ENCODE data around the gene SH3RF2.
"Not testable (repeated sequence)": the region's sequence is repeated elsewhere in the genome, so short reads cannot be mapped to it uniquely, and the experiment has no call there.

SH3RF2 gene

DNA sequence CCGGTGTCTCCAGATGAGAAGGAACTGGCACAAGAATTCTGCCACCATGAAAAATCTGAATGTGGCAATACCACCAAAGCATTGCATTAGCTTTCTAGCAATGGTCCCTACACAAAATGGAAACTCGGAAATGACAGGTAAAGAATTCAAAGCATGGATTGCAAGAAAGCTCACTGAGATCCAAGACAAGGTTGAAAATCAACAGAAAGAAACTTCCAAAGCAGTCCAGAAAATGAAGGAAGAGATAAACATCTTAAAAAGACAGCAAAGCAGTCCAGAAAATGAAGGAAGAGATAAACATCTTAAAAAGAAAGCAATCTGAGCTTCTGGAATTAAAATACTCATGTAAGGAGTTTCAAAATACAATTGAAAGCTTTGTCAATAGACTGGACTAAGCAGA lies 46.8 kb upstream of the SH3RF2 start:
- no peak for DNase-seq
- H3K27ac ChIP-seq (ENCODE audit: low read length) = no peak overlapping the region
- no peaks in the 10 kb centered on the region for H3K79me2 ChIP-seq (ENCODE audit: low read length)
- no peaks in the 10 kb centered on the region for H4K20me1 ChIP-seq (ENCODE audit: insufficient read depth, low read length)
- H3K36me3 ChIP-seq (replicated peaks; ENCODE audit: insufficient read depth, low read length) = no peaks in the 10 kb centered on the region
- no peak overlapping the region for H3K9ac ChIP-seq (ENCODE audit: low read length)
- no peaks in the 10 kb centered on the region for H3K27me3 ChIP-seq (replicated peaks; ENCODE audit: insufficient read depth, low read length)
- H2AFZ ChIP-seq (ENCODE audit: low read length) = no peak overlapping the region
- H3K9me2 ChIP-seq (replicated peaks; ENCODE audit: insufficient read depth, low read length) = no peaks in the 10 kb centered on the region
- TF ChIP-seq CTCF (IDR thresholded peaks at IDR 0.05; ENCODE audit: low read length) (no peak), EZH2 (optimal IDR thresholded peaks at IDR 0.05; ENCODE audit: low read depth, low read length) (no peak), EZH2phosphoT487 (IDR thresholded peaks at IDR 0.05; ENCODE audit: low read length) (no peak)
- H3F3A ChIP-seq (ENCODE audit: insufficient read depth, low read length) = no peaks in the 10 kb centered on the region
- no peaks in the 10 kb centered on the region for H3K4me1 ChIP-seq (ENCODE audit: low read length)
- no peak overlapping the region for H3K4me2 ChIP-seq (ENCODE audit: low read depth, low read length)
- H3K4me3 ChIP-seq (ENCODE audit: low read length) = no peak overlapping the region
- H3K9me3 ChIP-seq (replicated peaks; ENCODE audit: insufficient read depth, low read length) = no peaks in the 10 kb centered on the region

DNA sequence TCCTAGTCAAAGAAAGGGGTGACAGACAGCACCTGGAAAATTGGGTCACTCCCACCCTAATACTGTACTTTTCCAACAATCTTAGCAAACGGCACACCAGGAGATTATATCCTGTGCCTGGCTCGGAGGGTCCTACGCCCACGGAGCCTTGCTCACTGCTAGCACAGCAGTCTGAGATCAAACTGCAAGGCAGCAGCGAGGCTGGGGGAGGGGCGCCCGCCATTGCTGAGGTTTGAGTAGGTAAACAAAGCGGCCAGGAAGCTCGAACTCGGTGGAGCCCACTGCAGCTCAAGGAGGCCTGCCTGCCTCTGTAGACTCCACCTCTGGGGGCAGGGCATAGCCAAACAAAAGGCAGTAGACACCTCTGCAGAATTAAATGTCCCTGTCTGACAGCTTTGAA lies 45.0 kb upstream of the SH3RF2 start:
- H3K9me2 ChIP-seq (replicated peaks; ENCODE audit: insufficient read depth, low read length); H3K9me3 ChIP-seq (replicated peaks; ENCODE audit: insufficient read depth, low read length); H2AFZ ChIP-seq (ENCODE audit: low read length); DNase-seq; H3K9ac ChIP-seq (ENCODE audit: low read length); H3K27me3 ChIP-seq (replicated peaks; ENCODE audit: insufficient read depth, low read length); H3K27ac ChIP-seq (ENCODE audit: low read length); H3K36me3 ChIP-seq (replicated peaks; ENCODE audit: insufficient read depth, low read length); H3K4me1 ChIP-seq (ENCODE audit: low read length); H3K79me2 ChIP-seq (ENCODE audit: low read length); H3K4me2 ChIP-seq (ENCODE audit: low read depth, low read length); H3K4me3 ChIP-seq (ENCODE audit: low read length); H4K20me1 ChIP-seq (ENCODE audit: insufficient read depth, low read length); H3F3A ChIP-seq (ENCODE audit: insufficient read depth, low read length): not testable (repeated sequence)

DNA sequence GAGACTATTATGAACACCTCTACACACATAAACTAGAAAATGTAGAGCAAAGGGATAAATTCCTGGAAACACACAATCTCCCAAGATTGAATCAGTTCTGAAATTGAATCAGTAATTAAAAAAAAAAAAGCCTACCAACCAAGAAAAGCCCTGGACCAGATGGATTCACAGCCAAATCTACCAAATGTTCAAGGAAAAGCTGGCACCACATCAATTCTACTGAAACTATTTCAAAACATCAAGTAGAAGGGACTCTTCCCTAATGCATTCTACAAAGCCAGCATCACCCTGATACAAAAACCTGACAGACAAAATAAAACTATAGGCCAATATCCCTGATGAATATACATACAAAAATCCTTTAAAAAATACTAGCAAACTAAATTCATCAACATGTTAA lies 38.2 kb upstream of the SH3RF2 start:
- H3K4me2 ChIP-seq (ENCODE audit: low read depth, low read length) = no peak overlapping the region

GRCh38 chr5:145902421-145902820 lies 34.0 kb upstream of the SH3RF2 start:
- H3K9me3 ChIP-seq (replicated peaks; ENCODE audit: insufficient read depth, low read length) = no peaks in the 10 kb centered on the region
- H3K4me2 ChIP-seq (ENCODE audit: low read depth, low read length) = no peak overlapping the region
- H3K27ac ChIP-seq (ENCODE audit: low read length) = no peak overlapping the region
- no peak for TF ChIP-seq EZH2 (optimal IDR thresholded peaks at IDR 0.05; ENCODE audit: low read depth, low read length)
- no peak for TF ChIP-seq EZH2phosphoT487 (IDR thresholded peaks at IDR 0.05; ENCODE audit: low read length)
- no peak for TF ChIP-seq CTCF (IDR thresholded peaks at IDR 0.05; ENCODE audit: low read length)
- no peaks in the 10 kb centered on the region for H4K20me1 ChIP-seq (ENCODE audit: insufficient read depth, low read length)
- no peak overlapping the region for H3K9ac ChIP-seq (ENCODE audit: low read length)
- DNase-seq = no peak
- H3K4me3 ChIP-seq (ENCODE audit: low read length) = no peak overlapping the region
- no peaks in the 10 kb centered on the region for H3K36me3 ChIP-seq (replicated peaks; ENCODE audit: insufficient read depth, low read length)
- H3K9me2 ChIP-seq (replicated peaks; ENCODE audit: insufficient read depth, low read length) = no peaks in the 10 kb centered on the region
- no peak overlapping the region for H2AFZ ChIP-seq (ENCODE audit: low read length)
- no peaks in the 10 kb centered on the region for H3K4me1 ChIP-seq (ENCODE audit: low read length)
- H3K27me3 ChIP-seq (replicated peaks; ENCODE audit: insufficient read depth, low read length) = no peaks in the 10 kb centered on the region
- H3K79me2 ChIP-seq (ENCODE audit: low read length) = no peaks in the 10 kb centered on the region
- H3F3A ChIP-seq (ENCODE audit: insufficient read depth, low read length) = no peaks in the 10 kb centered on the region

More for the DNA sequence above, 38.2 kb upstream of the SH3RF2 start:
- DNase-seq = no peak
- Histone ChIP-seq H3K4me3 (ENCODE audit: low read length) (no peak overlapping the region), H2AFZ (ENCODE audit: low read length) (no peak overlapping the region), H3K9ac (ENCODE audit: low read length) (no peak overlapping the region), H3K79me2 (ENCODE audit: low read length) (no peaks in the 10 kb centered on the region), H3K27ac (ENCODE audit: low read length) (no peak overlapping the region), H3K4me1 (ENCODE audit: low read length) (no peaks in the 10 kb centered on the region), H3K27me3 (replicated peaks; ENCODE audit: insufficient read depth, low read length) (no peaks in the 10 kb centered on the region), H3K36me3 (replicated peaks; ENCODE audit: insufficient read depth, low read length) (no peaks in the 10 kb centered on the region), H3K9me3 (replicated peaks; ENCODE audit: insufficient read depth, low read length) (no peaks in the 10 kb centered on the region), H4K20me1 (ENCODE audit: insufficient read depth, low read length) (no peaks in the 10 kb centered on the region), H3K9me2 (replicated peaks; ENCODE audit: insufficient read depth, low read length) (no peaks in the 10 kb centered on the region), H3F3A (ENCODE audit: insufficient read depth, low read length) (no peaks in the 10 kb centered on the region)
- TF ChIP-seq CTCF (IDR thresholded peaks at IDR 0.05; ENCODE audit: low read length) (no peak), EZH2 (optimal IDR thresholded peaks at IDR 0.05; ENCODE audit: low read depth, low read length) (no peak), EZH2phosphoT487 (IDR thresholded peaks at IDR 0.05; ENCODE audit: low read length) (no peak)
